ENCODE data around the gene COL5A1. TPM values are rescaled to one million over a fixed set of nuclear protein-coding genes. Genes with fewer than 3 reads are reported as not detected.

COL5A1 gene
- total RNA-seq, 8 experiments from 2014 or later: 1.9 to 141 (median 3.6) TPM

DNA sequence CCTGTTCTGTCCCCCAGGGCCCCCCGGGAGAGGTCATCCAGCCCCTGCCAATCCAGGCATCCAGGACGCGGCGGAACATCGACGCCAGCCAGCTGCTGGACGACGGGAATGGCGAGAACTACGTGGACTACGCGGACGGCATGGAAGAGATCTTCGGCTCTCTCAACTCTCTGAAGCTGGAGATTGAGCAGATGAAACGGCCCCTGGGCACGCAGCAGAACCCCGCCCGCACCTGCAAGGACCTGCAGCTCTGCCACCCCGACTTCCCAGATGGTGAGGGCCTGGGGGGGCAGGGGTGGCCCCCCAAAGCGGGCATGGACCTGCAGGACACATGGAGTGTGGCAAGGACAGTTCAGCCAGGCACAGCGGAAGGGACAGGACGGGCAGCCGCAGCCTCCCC is 183.0 kb downstream of the COL5A1 start:
- in situ Hi-C loops (cut with MboI; ENCODE audit: low pct_unique_long_range_greater_than_20kb in 2 of 9, low sequenced_read_pairs in 9 of 9, unreplicated experiment in 9 of 9): no loop called here
- WGBS, 10 experiments: 40 to 100% (median 96%) methylated on average over 1 to 5 of the region's 23 CpGs; no CpG with 5 or more reads in 7 of the 10 experiments
- Histone ChIP-seq H3K4me1 (replicated peaks in 1 of 2) (peaks cover 0 to 6% of the 10 kb centered on the region in 2 donors), H3K27ac (no peak overlapping the region), H3K4me3 (no peak overlapping the region)
- no peak for ATAC-seq (replicated peaks in 6 of 8)

DNA sequence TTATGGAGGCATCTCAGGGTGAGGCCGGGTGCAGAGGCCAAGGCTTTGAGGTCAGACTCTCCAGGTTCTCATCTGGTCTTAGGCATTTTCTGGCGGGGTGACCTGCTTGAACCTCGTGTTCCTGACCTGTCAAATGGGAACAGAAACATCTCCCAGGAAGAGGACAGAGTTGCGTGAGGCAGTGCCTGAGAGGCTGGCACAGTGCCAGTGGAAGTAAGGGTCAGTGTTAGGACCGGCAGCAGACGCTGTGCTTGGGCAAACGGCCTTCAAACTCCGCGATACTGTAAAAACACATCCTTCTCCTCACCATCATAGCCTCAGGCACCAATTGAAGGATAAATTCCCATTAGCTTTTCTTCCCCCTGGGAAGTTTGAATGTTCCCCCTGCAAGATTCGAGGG is 183.4 kb downstream of the COL5A1 start:
- in situ Hi-C loops (cut with MboI; ENCODE audit: low pct_unique_long_range_greater_than_20kb in 2 of 9, low sequenced_read_pairs in 9 of 9, unreplicated experiment in 9 of 9): no loop called here
- Histone ChIP-seq H3K27ac (no peak overlapping the region), H3K4me1 (replicated peaks in 1 of 2) (peaks cover 0 to 6% of the 10 kb centered on the region in 2 donors), H3K4me3 (no peak overlapping the region)
- 43 to 100% (median 75%) methylated on average over 1 to 5 of the region's 10 CpGs; no CpG with 5 or more reads in 4 of the 10 experiments for WGBS, 10 experiments
- ATAC-seq (replicated peaks in 6 of 8): no peak

DNA sequence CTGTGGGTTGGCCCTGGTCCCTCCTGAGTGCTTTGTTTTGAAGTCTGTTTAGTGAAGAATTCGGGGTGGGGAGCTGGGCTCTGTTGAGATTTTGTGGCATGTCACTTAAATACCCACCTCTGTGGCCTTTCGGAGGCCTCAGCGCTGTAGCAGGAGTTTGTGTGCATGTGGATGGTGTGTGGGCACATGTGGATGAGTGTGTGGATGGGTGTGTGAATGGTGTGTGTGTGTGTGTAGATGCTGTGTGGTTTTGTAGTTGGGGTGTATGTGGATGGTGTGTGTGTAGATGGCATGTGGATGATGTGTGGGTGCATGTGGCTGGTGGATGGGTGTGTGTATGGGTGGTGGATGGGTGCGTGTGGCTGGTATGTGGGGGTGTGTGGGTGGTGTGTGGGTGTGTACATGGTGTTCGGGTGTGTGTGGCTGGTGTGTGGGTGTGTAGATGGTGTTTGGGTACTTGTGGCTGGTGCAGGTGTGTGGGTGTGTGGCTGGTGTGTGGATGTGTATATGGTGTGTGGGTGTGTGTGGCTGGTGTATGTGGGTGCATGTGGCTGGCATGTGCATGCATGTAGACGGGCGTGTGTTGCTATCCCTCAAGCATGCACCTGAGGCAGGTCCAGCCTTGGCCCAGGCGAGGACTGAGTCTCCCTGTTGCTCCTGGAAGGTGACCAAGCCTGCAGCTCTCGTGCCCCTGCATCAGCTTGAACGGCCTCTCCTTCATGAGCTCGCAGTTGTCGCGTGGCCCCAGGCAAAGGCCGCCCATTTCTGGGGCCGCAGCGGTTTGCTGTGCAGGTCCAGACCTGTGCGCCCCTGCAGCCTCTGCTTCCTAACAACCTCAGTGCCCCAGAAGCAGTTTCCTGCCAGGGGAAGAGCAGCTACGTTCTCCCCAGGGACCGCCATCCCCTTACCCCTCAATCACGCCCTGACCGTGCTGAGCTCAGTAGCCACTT is 185.0 kb downstream of the COL5A1 start:
- WGBS, 10 experiments: 58 to 100% (median 93%) methylated on average over 1 to 17 of the region's 21 CpGs; no CpG with 5 or more reads in 3 of the 10 experiments
- Histone ChIP-seq H3K4me1 (replicated peaks in 1 of 2) (peaks cover 0 to 8% of the 10 kb centered on the region in 2 donors), H3K4me3 (no peak overlapping the region), H3K27ac (no peak overlapping the region)
- ATAC-seq (replicated peaks in 6 of 8): peak in 1 of 8 experiments; percentile 4
- in situ Hi-C loops (cut with MboI; ENCODE audit: low pct_unique_long_range_greater_than_20kb in 2 of 9, low sequenced_read_pairs in 9 of 9, unreplicated experiment in 9 of 9): no loop called here

- Histone ChIP-seq H3K4me3 (no peak overlapping the region), H3K27ac (no peak overlapping the region), H3K4me1 (replicated peaks in 1 of 2) (peaks cover 0 to 8% of the 10 kb centered on the region in 2 donors)
- in situ Hi-C loops (cut with MboI; ENCODE audit: low pct_unique_long_range_greater_than_20kb in 2 of 9, low sequenced_read_pairs in 9 of 9, unreplicated experiment in 9 of 9): no loop called here
- ATAC-seq (replicated peaks in 6 of 8): no peak
- WGBS, 10 experiments: 81 to 100% (median 90%) methylated on average over 1 to 5 of the region's 19 CpGs; no CpG with 5 or more reads in 7 of the 10 experiments
These were observed 186.0 kb downstream of the COL5A1 start for GRCh38 chr9:134827559-134827958.

GRCh38 chr9:134827993-134828392 is 186.4 kb downstream of the COL5A1 start:
- peaks cover under 1 to 9% of the 10 kb centered on the region in 2 donors for H3K4me1 ChIP-seq (replicated peaks in 1 of 2)
- in situ Hi-C loops (cut with MboI; ENCODE audit: low pct_unique_long_range_greater_than_20kb in 2 of 9, low sequenced_read_pairs in 9 of 9, unreplicated experiment in 9 of 9): no loop called here
- no peak overlapping the region for H3K4me3 ChIP-seq
- WGBS, 10 experiments: 80% methylated on average over 3 of the region's 12 CpGs; no CpG with 5 or more reads in 9 of the 10 experiments
- ATAC-seq (replicated peaks in 6 of 8): no peak
- no peak overlapping the region for H3K27ac ChIP-seq

DNA sequence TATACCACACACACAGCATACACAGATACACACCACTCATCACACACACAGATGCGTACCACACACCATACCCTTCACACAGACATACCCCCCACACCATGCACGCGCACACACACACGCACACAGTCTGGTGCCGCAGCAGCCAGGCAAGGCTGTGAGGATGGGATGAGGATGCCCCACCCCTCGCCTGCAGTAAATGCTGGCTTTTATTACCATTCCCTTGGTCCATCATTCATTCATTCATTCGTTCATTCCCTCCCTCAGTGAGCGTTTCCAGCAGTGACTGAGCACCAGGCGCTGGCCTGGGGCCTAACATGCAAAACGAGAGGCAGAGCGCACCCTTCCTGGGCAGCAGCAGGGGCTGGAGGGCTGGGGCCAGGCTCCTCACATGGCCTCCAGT is 187.3 kb downstream of the COL5A1 start:
- in situ Hi-C loops (cut with MboI; ENCODE audit: low pct_unique_long_range_greater_than_20kb in 2 of 9, low sequenced_read_pairs in 9 of 9, unreplicated experiment in 9 of 9): no loop called here

DNA sequence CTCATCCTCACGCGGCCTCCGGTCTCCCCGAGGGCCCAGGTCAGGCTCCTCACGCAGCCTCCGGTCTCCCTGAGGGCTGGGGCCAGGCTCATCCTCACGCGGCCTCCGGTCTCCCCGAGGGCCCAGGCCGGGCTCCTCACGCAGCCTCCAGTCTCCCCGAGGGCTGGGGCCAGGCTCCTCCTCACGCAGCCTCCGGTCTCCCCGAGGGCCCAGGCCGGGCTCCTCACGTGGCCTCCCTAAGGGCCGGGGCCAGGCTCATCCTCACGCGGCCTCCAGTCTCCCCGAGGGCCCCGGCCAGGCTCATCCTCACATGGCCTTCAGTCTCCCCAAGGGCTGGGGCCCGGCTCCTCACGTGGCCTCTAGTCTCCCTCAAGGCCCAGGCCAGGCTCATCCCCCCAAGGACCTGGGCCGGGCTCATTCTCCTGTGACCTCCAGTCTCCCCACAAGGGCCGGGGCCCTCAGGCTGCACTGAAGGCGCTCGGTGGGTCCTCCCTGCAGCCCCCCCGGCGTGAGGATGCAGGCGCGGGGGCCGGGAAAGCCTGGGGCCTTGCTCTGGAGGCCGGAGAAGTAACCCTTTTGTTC is 187.8 kb downstream of the COL5A1 start:
- Histone ChIP-seq H3K27ac (no peak overlapping the region), H3K4me3 (no peak overlapping the region), H3K4me1 (replicated peaks in 1 of 2) (peaks cover 8 to 18% of the 10 kb centered on the region in 2 donors)
- in situ Hi-C loops (cut with MboI; ENCODE audit: low pct_unique_long_range_greater_than_20kb in 2 of 9, low sequenced_read_pairs in 9 of 9, unreplicated experiment in 9 of 9): no loop called here
- 80 to 93% (median 89%) methylated on average over 1 to 9 of the region's 35 CpGs; no CpG with 5 or more reads in 7 of the 10 experiments for WGBS, 10 experiments
- peak in 1 of 8 experiments; percentile 16 for ATAC-seq (replicated peaks in 6 of 8)

More for the DNA sequence above, 187.3 kb downstream of the COL5A1 start:
- Histone ChIP-seq H3K4me1 (replicated peaks in 1 of 2) (peaks cover 8 to 18% of the 10 kb centered on the region in 2 donors), H3K27ac (no peak overlapping the region), H3K4me3 (no peak overlapping the region)
- 80 to 100% (median 90%) methylated on average over 1 to 3 of the region's 11 CpGs; no CpG with 5 or more reads in 5 of the 10 experiments for WGBS, 10 experiments
- no peak for ATAC-seq (replicated peaks in 6 of 8)

DNA sequence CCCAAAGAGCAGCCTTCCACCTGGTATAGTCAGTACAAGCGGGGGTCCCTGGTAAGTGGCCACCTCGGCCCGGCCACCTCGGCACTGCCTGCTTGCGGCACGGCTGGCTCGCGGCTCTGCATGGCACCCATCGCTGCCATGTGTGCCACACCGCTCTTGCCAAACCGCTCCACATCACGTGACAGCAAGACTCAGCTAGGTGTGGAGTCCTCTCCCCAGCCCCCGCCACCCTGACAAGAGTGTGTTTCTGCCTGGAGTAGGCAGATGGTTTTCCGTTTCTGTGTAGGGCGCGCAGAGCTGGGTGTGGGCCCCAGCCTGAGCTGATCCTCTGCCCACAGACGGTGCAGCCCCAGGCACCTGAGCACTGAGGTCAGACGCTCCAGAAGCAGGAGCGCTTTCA is 188.5 kb downstream of the COL5A1 start:
- in situ Hi-C loops (cut with MboI; ENCODE audit: low pct_unique_long_range_greater_than_20kb in 2 of 9, low sequenced_read_pairs in 9 of 9, unreplicated experiment in 9 of 9): no loop called here
- ATAC-seq (replicated peaks in 6 of 8): peak in 2 of 8 experiments; percentile 7 to 12
- Histone ChIP-seq H3K4me1 (replicated peaks in 1 of 2) (peaks cover 8 to 18% of the 10 kb centered on the region in 2 donors), H3K4me3 (no peak overlapping the region), H3K27ac (no peak overlapping the region)
- WGBS, 10 experiments: 81 to 100% (median 94%) methylated on average over 1 to 6 of the region's 19 CpGs; no CpG with 5 or more reads in 6 of the 10 experiments

- H3K27ac ChIP-seq: no peak overlapping the region
- H3K4me3 ChIP-seq: no peak overlapping the region
- in situ Hi-C loops (cut with MboI; ENCODE audit: low pct_unique_long_range_greater_than_20kb in 2 of 9, low sequenced_read_pairs in 9 of 9, unreplicated experiment in 9 of 9): no loop called here
- 62 to 93% (median 84%) methylated on average over 1 to 7 of the region's 21 CpGs; no CpG with 5 or more reads in 2 of the 10 experiments for WGBS, 10 experiments
- ATAC-seq (replicated peaks in 6 of 8): no peak
- H3K4me1 ChIP-seq (replicated peaks in 1 of 2): peaks cover 8 to 12% of the 10 kb centered on the region in 2 donors
These were observed 189.5 kb downstream of the COL5A1 start for GRCh38 chr9:134830926-134831720.

DNA sequence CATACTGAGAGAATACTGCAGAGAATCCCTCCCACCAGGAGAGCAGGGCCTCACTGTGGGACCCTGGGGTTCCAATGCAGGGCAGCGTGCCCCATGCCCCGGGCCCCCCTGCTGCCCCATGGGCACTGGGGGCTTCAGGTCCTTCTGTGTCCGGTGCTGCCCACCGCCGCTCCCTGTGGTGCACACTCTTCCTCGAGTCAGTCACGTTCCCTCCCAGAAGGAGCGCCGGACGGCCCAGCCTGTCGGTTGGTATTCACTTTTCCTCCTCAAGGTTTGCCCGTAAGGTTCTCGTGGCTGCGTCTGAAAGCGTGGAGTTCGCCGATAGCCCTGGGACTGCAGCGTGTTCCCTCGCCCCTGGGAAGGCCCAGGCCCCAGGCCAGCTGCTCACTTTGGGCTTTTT is 190.9 kb downstream of the COL5A1 start:
- H3K4me1 ChIP-seq (replicated peaks in 1 of 2): peaks cover 8 to 12% of the 10 kb centered on the region in 2 donors
- H3K27ac ChIP-seq: no peak overlapping the region
- in situ Hi-C loops (cut with MboI; ENCODE audit: low pct_unique_long_range_greater_than_20kb in 2 of 9, low sequenced_read_pairs in 9 of 9, unreplicated experiment in 9 of 9): no loop called here
- no peak for ATAC-seq (replicated peaks in 6 of 8)
- H3K4me3 ChIP-seq: no peak overlapping the region
- WGBS, 10 experiments: 81 to 90% methylated on average over 2 to 4 of the region's 19 CpGs; no CpG with 5 or more reads in 8 of the 10 experiments

GRCh38 chr9:134833294-134833880 is 191.8 kb downstream of the COL5A1 start:
- in situ Hi-C loops (cut with MboI; ENCODE audit: low pct_unique_long_range_greater_than_20kb in 2 of 9, low sequenced_read_pairs in 9 of 9, unreplicated experiment in 9 of 9): no loop called here
- 40% methylated on average over 1 of the region's 11 CpGs; no CpG with 5 or more reads in 9 of the 10 experiments for WGBS, 10 experiments
- H3K4me3 ChIP-seq: no peak overlapping the region
- H3K27ac ChIP-seq: no peak overlapping the region
- peaks cover 8 to 14% of the 10 kb centered on the region in 2 donors for H3K4me1 ChIP-seq (replicated peaks in 1 of 2)
- peak in 6 of 8 experiments; percentile 15 to 52 (median 46) for ATAC-seq (replicated peaks in 6 of 8)

- no peak for ATAC-seq (replicated peaks in 6 of 8)
- no peak overlapping the region for H3K4me3 ChIP-seq
- 79 to 91% (median 87%) methylated on average over 3 to 4 of the region's 20 CpGs; no CpG with 5 or more reads in 7 of the 10 experiments for WGBS, 10 experiments
- H3K27ac ChIP-seq: no peak overlapping the region
- in situ Hi-C loops (cut with MboI; ENCODE audit: low pct_unique_long_range_greater_than_20kb in 2 of 9, low sequenced_read_pairs in 9 of 9, unreplicated experiment in 9 of 9): no loop called here
- peaks cover 8 to 22% of the 10 kb centered on the region in 2 donors for H3K4me1 ChIP-seq (replicated peaks in 1 of 2)
These were observed 192.8 kb downstream of the COL5A1 start for GRCh38 chr9:134834217-134834956.

All from motor neuron (in vitro differentiated cells).